GM12872 (cell line): ENCODE measurements around the gene PRKN.

Source experiments
- CTCF ChIP-seq: IDR thresholded peaks from 3 replicates; pipeline ENCODE4 v1.5.1; 2011; ENCODE audit warnings: low read depth, mild to moderate bottlenecking, low read length, moderate library complexity; ENCODE audit not compliant: insufficient read depth

PRKN gene

GRCh38 chr6:162063666-162064065, 663.9 kb downstream of the PRKN start:
- TF ChIP-seq CTCF, result no peak

GRCh38 chr6:162058281-162058875, 669.2 kb downstream of the PRKN start:
- TF ChIP-seq CTCF, result no peak

- TF ChIP-seq CTCF, result no peak
Observed at GRCh38 chr6:162056745-162057144, 670.8 kb downstream of the PRKN start.

GRCh38 chr6:162056061-162056460, 671.5 kb downstream of the PRKN start:
- no peak for TF ChIP-seq CTCF

GRCh38 chr6:162055365-162055764, 672.2 kb downstream of the PRKN start:
- TF ChIP-seq CTCF, result no peak

GRCh38 chr6:162053084-162053483, 674.5 kb downstream of the PRKN start:
- TF ChIP-seq CTCF, result no peak

GRCh38 chr6:162050579-162050978, 677.0 kb downstream of the PRKN start:
- TF ChIP-seq CTCF, result no peak
